Stimulated activated CD4-positive, alpha-beta T cell treated with anti-CD3 and anti-CD28 coated beads, Interleukin-2, amount 100 ng/mL, for 24 hours (primary cell): ENCODE data around the gene SPECC1L.
"Not testable (repeated sequence)": the region's sequence is repeated elsewhere in the genome, so short reads cannot be mapped to it uniquely, and the experiment has no call there.

ENCODE experiments used
- DNase-seq, 2 donors: peaks; one replicate each; pipeline ENCODE4 v3.0.0-alpha.2; 2020

SPECC1L gene

DNA sequence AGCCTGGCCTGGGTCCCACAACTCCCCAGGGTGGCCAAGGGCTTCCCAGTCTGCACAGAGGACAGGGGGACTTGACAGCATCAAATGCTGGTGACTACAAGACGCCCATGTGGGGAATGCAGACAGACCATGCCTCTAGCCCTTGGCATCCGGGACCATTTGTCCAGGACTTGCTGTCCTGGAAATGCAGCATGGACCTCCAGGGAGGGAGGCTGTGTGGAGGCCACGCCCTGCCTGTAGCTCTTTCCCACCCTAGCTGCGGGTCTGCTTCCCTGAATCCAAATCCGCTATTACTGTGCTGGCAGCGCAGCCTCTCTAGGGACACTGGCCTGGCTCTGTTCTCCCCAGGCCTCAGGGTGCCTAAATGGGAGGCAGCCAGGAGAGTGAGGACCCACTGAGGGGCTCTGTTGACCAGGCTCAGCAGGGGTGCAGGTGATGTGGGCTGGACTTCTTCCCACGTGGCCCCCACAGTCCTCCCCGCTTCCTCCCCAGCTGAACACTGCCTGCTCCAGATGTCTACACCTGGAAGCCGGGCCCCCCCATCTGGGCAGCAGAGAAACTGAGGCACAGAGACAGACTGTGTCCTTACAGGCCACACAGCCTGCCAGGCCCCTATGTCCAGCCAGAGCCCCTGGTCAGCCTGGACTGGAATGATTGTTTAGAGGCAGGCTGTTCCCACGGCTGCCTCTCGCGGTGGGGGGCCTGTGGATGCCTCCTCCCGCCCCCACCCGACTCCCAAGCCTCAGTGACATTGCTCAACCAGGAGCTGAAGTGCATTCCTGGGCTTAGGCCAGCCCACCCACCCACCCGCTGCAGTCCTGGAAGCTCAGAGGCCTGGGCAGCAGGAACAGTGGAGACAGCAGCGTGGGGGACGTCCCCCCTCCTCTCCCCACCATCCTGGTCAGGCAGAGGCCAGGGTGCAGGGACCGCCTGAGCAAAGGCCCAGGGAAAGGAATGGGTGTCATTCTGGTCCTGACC is 24.8 kb upstream of the SPECC1L start:
- not testable (repeated sequence) for DNase-seq

GRCh38 chr22:24247011-24247507 is 23.6 kb upstream of the SPECC1L start:
- DNase-seq, result no peak

- peak; percentile 53 to 64 for DNase-seq
Measured at GRCh38 chr22:24247564-24248344, 22.9 kb upstream of the SPECC1L start.

- DNase-seq, result not testable (repeated sequence)
Measured at GRCh38 chr22:24248611-24249010, 22.0 kb upstream of the SPECC1L start.

DNA sequence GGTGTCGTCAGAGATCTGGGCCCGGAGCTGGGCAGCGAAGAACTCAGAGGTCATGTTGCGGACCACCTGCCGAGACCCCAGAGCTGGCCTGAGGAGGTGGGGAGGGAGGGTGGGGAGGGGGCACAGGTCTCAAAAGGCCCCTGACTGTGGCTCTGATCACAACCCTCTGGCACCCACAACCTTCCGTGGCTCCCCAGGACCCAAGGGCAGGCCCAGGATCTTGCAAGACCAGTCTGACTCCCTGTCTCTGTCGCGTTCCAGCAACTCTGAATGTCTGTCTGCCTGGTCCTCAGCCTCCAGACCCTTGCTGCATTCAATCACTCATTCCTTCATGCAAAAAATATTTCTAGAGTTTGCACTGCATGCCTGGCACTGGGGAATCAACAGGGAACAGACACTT is 21.2 kb upstream of the SPECC1L start:
- not testable (repeated sequence) for DNase-seq

- DNase-seq, result not testable (repeated sequence)
Measured at GRCh38 chr22:24251286-24251685, 19.3 kb upstream of the SPECC1L start.

- DNase-seq, result not testable (repeated sequence)
Measured at GRCh38 chr22:24253126-24253525, 17.5 kb upstream of the SPECC1L start.

DNA sequence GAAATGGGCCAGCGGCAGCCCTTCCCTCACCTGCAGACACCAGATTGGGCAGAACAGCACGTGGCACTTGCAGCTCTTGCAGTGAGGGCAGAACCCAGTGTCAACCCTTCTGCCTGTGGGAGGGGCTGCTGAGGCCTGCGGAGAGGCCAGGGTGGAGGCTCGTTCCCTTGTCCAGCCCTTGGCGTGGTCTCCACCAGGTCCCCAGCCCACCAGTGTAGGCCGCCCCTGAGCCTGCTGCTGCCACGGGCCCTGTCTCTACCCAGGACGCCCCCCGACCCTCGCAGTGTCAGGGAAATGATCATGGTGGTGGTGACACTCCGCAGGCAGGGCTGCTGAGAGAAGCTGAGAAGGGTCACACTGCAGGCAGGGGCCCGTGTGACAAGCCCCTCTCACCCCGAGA is 14.5 kb upstream of the SPECC1L start:
- not testable (repeated sequence) for DNase-seq

GRCh38 chr22:24256736-24257135 is 13.9 kb upstream of the SPECC1L start:
- DNase-seq, result not testable (repeated sequence)

GRCh38 chr22:24259459-24259858 is 11.2 kb upstream of the SPECC1L start:
- peak; percentile 66 to 75 for DNase-seq

GRCh38 chr22:24262185-24262749 is 8.4 kb upstream of the SPECC1L start:
- not testable (repeated sequence) for DNase-seq

GRCh38 chr22:24263479-24263878 is 7.2 kb upstream of the SPECC1L start:
- DNase-seq, result not testable (repeated sequence)

DNA sequence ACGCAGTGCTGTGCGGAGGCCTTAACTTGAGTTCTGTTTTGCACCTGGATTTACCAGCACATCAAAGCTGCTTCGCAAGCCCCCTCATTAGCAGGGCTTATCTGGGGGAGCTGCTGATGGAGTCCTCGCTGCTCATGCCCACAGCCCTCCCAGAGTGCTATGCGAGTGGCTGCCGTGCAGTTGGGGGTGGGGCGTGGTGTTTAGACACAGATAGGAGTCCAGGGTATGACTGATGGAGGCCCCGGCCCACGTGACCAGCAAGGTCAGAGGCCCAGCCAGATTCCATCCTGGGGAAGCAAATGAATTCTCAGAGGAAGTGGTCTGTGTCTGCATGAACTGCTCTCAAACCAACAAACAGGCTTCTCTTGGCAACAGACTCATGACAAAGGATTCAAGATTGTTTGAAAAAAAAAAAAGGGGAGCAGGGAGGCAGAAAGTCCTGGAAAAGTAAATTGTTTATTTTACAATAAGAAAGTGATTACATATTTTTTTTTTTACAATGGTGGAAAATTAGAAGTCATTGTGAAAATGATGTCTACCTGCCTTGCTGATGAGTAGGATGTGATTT is 6.2 kb upstream of the SPECC1L start:
- not testable (repeated sequence) for DNase-seq

- no peak for DNase-seq
Measured at GRCh38 chr22:24265734-24266133, 4.9 kb upstream of the SPECC1L start.

DNA sequence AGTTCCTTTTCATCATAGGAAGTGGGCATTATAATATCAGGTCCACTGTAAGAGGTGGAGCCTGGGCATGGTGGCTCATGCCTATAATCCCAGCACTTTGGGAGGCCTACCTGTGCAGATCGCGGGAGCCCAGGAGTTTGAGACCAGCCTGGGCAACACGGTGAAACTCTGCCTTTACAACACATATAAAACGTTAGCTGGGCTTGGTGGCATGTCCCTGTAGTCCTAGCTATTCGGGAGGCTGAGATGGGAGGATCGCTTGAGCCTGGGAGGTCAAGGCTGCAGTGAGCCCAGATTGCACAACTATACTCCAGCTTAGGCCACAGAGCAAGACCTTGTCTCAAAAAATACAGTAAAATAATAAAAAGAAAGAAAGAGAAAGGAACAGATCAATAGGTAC is 4.1 kb upstream of the SPECC1L start:
- not testable (repeated sequence) for DNase-seq

- DNase-seq, result no peak
Measured at GRCh38 chr22:24271386-24271854, 789 bp downstream of the SPECC1L start.

DNA sequence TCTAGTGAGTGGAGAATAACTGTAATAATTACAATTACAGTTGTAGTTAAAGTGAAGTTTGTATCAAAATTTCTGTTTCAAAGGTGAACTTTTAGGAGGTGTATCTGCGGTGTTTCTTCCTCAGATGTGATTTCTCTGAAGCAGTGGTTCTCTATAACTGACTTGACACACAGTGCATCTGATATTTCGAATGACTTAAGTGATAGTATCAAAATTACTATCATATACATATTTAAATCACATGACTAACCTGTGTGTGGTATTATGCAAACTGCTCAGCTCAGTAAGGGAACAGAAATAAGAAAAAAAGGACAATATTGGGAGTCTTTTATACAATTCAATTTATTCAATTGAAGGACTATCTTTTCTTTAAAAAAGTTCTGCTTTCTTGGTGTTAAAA is 2.4 kb downstream of the SPECC1L start:
- not testable (repeated sequence) for DNase-seq

- DNase-seq, result not testable (repeated sequence)
Measured at GRCh38 chr22:24273906-24274305, 3.3 kb downstream of the SPECC1L start.

GRCh38 chr22:24274696-24275405 is 4.2 kb downstream of the SPECC1L start:
- not testable (repeated sequence) for DNase-seq

DNA sequence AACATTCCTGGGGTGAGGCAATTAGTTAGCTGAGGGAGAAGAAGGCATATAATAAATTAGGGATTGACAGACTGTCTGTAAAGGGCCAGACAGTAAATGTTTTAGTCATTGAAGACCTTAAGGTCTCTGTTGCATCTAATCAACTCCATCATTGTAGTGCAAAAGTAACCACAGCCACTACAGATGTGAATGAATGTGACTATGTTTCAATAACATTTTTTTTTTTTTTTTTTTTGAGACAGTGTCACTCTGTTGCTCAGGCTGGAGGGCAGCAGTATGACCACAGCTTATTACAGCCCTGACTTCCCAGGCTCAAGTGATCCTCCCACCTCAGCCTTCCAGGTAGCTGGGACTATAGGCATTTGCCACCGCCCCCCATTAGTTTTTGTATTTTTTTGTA is 9.7 kb downstream of the SPECC1L start:
- DNase-seq, result not testable (repeated sequence)

DNA sequence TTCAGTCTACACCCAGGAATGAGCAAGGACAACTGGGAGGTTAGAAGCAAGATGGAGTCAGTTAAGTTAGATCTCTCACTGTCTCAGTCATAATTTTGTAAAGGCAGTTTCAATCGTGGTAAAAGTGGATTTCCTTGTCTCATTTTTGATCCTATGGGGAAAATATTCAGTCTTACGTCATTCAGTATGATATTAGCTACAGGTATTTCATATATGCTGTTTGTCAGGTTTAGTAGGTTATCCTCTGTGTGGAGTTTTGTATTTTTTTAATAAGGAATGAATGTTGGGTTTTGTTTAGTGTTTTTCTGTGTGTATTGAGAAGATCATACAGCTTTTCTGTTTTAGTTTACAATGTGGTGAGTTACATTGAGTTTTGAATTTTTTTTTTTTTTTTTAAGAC is 11.8 kb downstream of the SPECC1L start:
- DNase-seq, result no peak

DNA sequence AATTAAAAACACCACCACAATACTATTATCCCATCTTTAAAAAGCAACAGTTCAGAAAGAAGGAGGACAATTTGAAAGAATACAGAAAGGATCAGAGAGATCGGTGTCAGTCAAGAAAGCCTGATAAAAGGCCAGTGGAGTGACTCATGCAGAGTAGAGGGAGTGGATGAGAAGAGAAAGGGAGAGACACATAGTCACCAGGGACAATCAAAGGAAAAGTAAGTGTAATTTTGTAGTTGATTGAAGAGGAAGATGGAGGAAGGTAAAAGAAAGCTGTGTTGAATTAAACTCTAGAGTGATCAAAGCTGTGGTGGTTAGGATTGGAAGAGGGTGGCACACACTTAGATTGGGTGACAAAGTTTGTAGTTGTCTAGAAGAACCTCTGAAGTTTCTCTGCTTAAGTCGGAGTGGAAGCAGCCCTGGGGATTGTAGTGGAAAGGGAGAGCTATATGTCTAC is 14.1 kb downstream of the SPECC1L start:
- no peak for DNase-seq
